Liver (tissue), 4 donors: Measurements from ENCODE around the gene GON7. TPM values are rescaled to one million over a fixed set of nuclear protein-coding genes. Genes with fewer than 3 reads are reported as not detected.

Source experiments
- polyA plus RNA-seq, 2 donors: library from polyadenylated mRNA; stranded (reverse) in 1 of 2; unstranded in 1 of 2; fragments of 200-250 nt in 1 of 2; fragments of >200 nt in 1 of 2; fragmentation: Nextera tagmentation in 1 of 2; extraction: Ambion mirVana in 1 of 2; gene quantifications; one replicate each; pipeline versions ENCODE4 v1.2.1 to v1.2.3, GENCODE V29; 2013 to 2015
- total RNA-seq, 2 donors: library from RNA; depleted of rRNA; stranded (reverse); fragments of >200 nt; gene quantifications; one replicate each; pipeline ENCODE4 v1.2.3, GENCODE V29; 2014
- donor health status: healthy.
- donor health status: healthy.
- donor health status: healthy.

GON7 gene
- total and polyA plus RNA-seq, 4 donors = 9.0 to 11.2 (median 9.5) TPM

Other genes with a start within 250 kb of the GON7 start
- gene ITPK1, start 91.1 kb downstream of the GON7 start, total RNA-seq = 10 to 100 TPM in 1 of 2 donors, 1 to 10 TPM in 1; 9.0 to 41.2 TPM
- 10 to 100 TPM in 1 of 2 donors, 1 to 10 TPM in 1; 9.4 to 31.3 TPM for gene ITPK1, start 91.1 kb downstream of the GON7 start, polyA plus RNA-seq
- gene MOAP1, start 22.2 kb downstream of the GON7 start, total RNA-seq = 10 to 100 TPM; 11.9 to 13.2 TPM
- gene MOAP1, start 22.2 kb downstream of the GON7 start, polyA plus RNA-seq = 10 to 100 TPM in 1 of 2 donors, 1 to 10 TPM in 1; 7.8 to 11.5 TPM
- gene LYSET, start 21.7 kb downstream of the GON7 start, total RNA-seq = 1 to 10 TPM; 5.6 to 5.9 TPM
- 10 to 100 TPM in 1 of 2 donors, 1 to 10 TPM in 1; 7.2 to 13.4 TPM for gene LYSET, start 21.7 kb downstream of the GON7 start, polyA plus RNA-seq
- gene UBR7, start 191 bp upstream of the GON7 start, total RNA-seq = 10 to 100 TPM; 12.9 to 44.5 TPM
- gene UBR7, start 191 bp upstream of the GON7 start, polyA plus RNA-seq = 1 to 10 TPM; 7.0 to 7.6 TPM
- gene BTBD7, start 126.0 kb upstream of the GON7 start, total RNA-seq = 10 to 100 TPM; 14.2 to 17.7 TPM
- 1 to 10 TPM; 4.4 to 6.2 TPM for gene BTBD7, start 126.0 kb upstream of the GON7 start, polyA plus RNA-seq
- gene COX8C, start 140.1 kb upstream of the GON7 start, total RNA-seq = not detected
- not detected for gene COX8C, start 140.1 kb upstream of the GON7 start, polyA plus RNA-seq
- gene UNC79, start 223.9 kb upstream of the GON7 start, total RNA-seq = under 1 TPM; 0.05 to 0.08 TPM
- gene UNC79, start 223.9 kb upstream of the GON7 start, polyA plus RNA-seq = under 1 TPM in 1 of 2 donors, not detected in 1; 0.01 TPM